Activated naive CD8-positive, alpha-beta T cell treated with anti-CD3 and anti-CD28 coated beads, Interleukin-2, amount 50 U/mL, for 24 hours (primary cell): Measurements from ENCODE around the gene PARP1.
A peak's percentile ranks its signal among the peaks of the same experiment; 100 is the strongest.
"Not testable (repeated sequence)": the region's sequence is repeated elsewhere in the genome, so short reads cannot be mapped to it uniquely, and the experiment has no call there.

ENCODE experiments used
- ATAC-seq: fragments of 150-1000 bp; cut with Tn5 transposase; one replicate; pipeline ENCODE4 v1.10.0; 2021
- DNase-seq: peaks from one replicate; pipeline ENCODE4 v3.0.0; 2021
- H3K27ac Mint-ChIP-seq: one replicate; pipeline ENCODE4 v1.8.0; 2021; ENCODE audit warnings: mild to moderate bottlenecking, mixed read lengths
- H3K27me3 Mint-ChIP-seq: one replicate; pipeline ENCODE4 v1.8.0; 2021; ENCODE audit warnings: mixed read lengths
- H3K36me3 Mint-ChIP-seq: one replicate; pipeline ENCODE4 v1.8.0; 2021; ENCODE audit warnings: low read depth, mixed read lengths
- H3K4me1 Mint-ChIP-seq: one replicate; pipeline ENCODE4 v1.8.0; 2021; ENCODE audit warnings: mixed read lengths
- H3K4me3 Mint-ChIP-seq: one replicate; pipeline ENCODE4 v1.8.0; 2021; ENCODE audit warnings: mild to moderate bottlenecking, moderate library complexity, mixed read lengths
- H3K9me3 Mint-ChIP-seq: one replicate; pipeline ENCODE4 v1.8.0; 2021; ENCODE audit warnings: mixed read lengths

Gene PARP1

DNA sequence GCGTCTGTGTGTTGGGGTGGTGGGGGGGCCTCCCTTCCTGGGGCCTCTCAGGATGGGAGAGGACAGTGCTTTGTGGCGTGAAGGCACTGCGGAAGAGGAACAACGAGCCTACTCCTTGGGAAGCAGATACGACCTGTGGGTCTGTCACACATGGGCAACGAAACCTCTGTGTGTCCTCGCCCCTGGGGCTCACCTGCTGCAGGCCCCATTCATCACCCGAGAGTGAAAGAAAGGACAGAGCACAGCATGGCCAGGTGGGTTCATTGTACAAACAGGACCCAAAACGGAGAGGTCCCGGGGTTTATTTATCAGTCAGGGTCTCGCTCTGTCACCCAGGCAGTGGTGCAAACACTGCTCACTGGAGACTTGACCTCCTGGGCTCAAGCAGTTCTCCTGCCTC, 58.8 kb downstream of the PARP1 start:
- H3K4me1 Mint-ChIP-seq = peaks cover 8% of the 10 kb centered on the region
- H3K36me3 Mint-ChIP-seq = no peaks in the 10 kb centered on the region
- ATAC-seq (no peak), DNase-seq (no peak)
- no peak overlapping the region for H3K4me3 Mint-ChIP-seq
- no peaks in the 10 kb centered on the region for H3K9me3 Mint-ChIP-seq
- no peaks in the 10 kb centered on the region for H3K27me3 Mint-ChIP-seq
- H3K27ac Mint-ChIP-seq = no peak overlapping the region

DNA sequence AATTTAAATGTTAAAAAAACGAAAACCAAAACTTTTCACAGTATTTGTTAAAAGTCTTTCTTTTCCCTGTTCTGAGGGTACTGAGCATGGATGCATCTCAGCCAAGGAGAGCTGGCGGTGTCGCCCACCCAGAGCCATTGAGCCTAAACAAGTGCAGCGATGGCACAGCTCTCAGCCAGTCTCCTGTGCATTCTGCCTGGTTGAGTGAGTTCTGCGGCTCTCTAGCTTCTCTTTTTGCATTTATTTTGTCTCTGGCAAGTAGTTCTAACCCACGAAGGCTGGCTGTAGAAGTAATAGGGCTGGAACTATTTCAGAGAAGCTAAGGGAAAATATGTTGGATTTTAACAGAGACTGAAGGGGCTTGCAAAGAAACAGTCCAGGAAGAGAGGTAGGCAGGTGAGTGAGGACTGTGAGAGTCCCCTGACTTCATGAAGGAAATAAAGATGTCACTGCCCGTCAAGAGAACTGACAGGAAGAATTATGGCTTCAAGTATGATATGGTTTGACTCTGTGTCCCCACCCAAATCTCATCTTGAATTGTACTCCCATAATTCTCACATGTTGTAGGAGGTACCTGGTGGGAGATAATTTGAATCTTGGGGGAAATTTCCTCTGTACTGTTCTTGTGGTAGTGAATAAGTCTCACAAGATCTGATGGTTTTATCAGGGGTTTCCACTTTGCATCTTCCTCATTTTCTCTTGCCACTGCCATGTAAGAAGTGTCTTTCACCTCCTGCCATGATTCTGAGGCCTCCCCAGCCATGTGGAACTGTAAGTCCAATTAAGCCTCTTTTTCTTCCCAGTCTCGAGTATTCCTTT, 63.2 kb downstream of the PARP1 start:
- Mint-ChIP-seq H3K36me3 (peaks cover 2% of the 10 kb centered on the region), H3K9me3 (peaks cover 8% of the 10 kb centered on the region), H3K27me3 (peaks cover 3% of the 10 kb centered on the region), H3K4me3 (no peak overlapping the region), H3K27ac (no peak overlapping the region), H3K4me1 (peaks cover 6% of the 10 kb centered on the region)
- DNase-seq (no peak), ATAC-seq (no peak)

- peaks cover 8% of the 10 kb centered on the region for H3K9me3 Mint-ChIP-seq
- H3K27me3 Mint-ChIP-seq = peaks cover 3% of the 10 kb centered on the region
- no peak overlapping the region for H3K4me3 Mint-ChIP-seq
- H3K27ac Mint-ChIP-seq = no peak overlapping the region
- H3K36me3 Mint-ChIP-seq = peaks cover 2% of the 10 kb centered on the region
- DNase-seq = no peak
- no peak for ATAC-seq
- H3K4me1 Mint-ChIP-seq = peaks cover 7% of the 10 kb centered on the region
These were observed 65.2 kb downstream of the PARP1 start for GRCh38 chr1:226342656-226343055.

- not testable (repeated sequence) for H3K9me3 Mint-ChIP-seq, ATAC-seq, H3K36me3 Mint-ChIP-seq, H3K27me3 Mint-ChIP-seq, H3K27ac Mint-ChIP-seq, DNase-seq, H3K4me3 Mint-ChIP-seq
- H3K4me1 Mint-ChIP-seq = peaks cover 13% of the 10 kb centered on the region
These were observed 67.8 kb downstream of the PARP1 start for GRCh38 chr1:226340111-226340510.

GRCh38 chr1:226337276-226337875, 70.5 kb downstream of the PARP1 start:
- no peak overlapping the region for H3K27ac Mint-ChIP-seq
- peaks cover 15% of the 10 kb centered on the region for H3K4me1 Mint-ChIP-seq
- DNase-seq (no peak), ATAC-seq (peak; percentile 7)
- peaks cover 2% of the 10 kb centered on the region for H3K36me3 Mint-ChIP-seq
- H3K27me3 Mint-ChIP-seq = peaks cover 7% of the 10 kb centered on the region
- H3K4me3 Mint-ChIP-seq = no peak overlapping the region
- peaks cover 8% of the 10 kb centered on the region for H3K9me3 Mint-ChIP-seq

- Mint-ChIP-seq H3K4me3 (no peak overlapping the region), H3K4me1 (peaks cover 15% of the 10 kb centered on the region), H3K27me3 (peaks cover 7% of the 10 kb centered on the region), H3K36me3 (peaks cover 2% of the 10 kb centered on the region), H3K27ac (no peak overlapping the region), H3K9me3 (peaks cover 7% of the 10 kb centered on the region)
- ATAC-seq (no peak), DNase-seq (no peak)
These were observed 72.2 kb downstream of the PARP1 start for GRCh38 chr1:226335661-226336060.

- Mint-ChIP-seq H3K9me3 (no peaks in the 10 kb centered on the region), H3K36me3 (no peaks in the 10 kb centered on the region), H3K27me3 (peaks cover 4% of the 10 kb centered on the region), H3K27ac (peak overlapping the region; percentile 73), H3K4me1 (peaks cover 15% of the 10 kb centered on the region), H3K4me3 (peak overlapping the region; percentile 71)
- ATAC-seq = no peak
- DNase-seq = no peak
These were observed 74.9 kb downstream of the PARP1 start for GRCh38 chr1:226332947-226333346.

GRCh38 chr1:226329237-226329636, 78.7 kb downstream of the PARP1 start:
- H3K36me3 Mint-ChIP-seq = no peaks in the 10 kb centered on the region
- H3K27me3 Mint-ChIP-seq = peaks cover 4% of the 10 kb centered on the region
- H3K4me1 Mint-ChIP-seq = peaks cover 7% of the 10 kb centered on the region
- ATAC-seq = no peak
- H3K27ac Mint-ChIP-seq = no peak overlapping the region
- H3K9me3 Mint-ChIP-seq = no peaks in the 10 kb centered on the region
- no peak for DNase-seq
- no peak overlapping the region for H3K4me3 Mint-ChIP-seq

- no peaks in the 10 kb centered on the region for H3K27me3 Mint-ChIP-seq
- no peaks in the 10 kb centered on the region for H3K4me1 Mint-ChIP-seq
- DNase-seq = no peak
These were observed 80.1 kb downstream of the PARP1 start for GRCh38 chr1:226327761-226328162.

GRCh38 chr1:226325178-226325577, 82.7 kb downstream of the PARP1 start:
- Mint-ChIP-seq H3K36me3 (no peaks in the 10 kb centered on the region), H3K27ac (no peak overlapping the region), H3K9me3 (no peaks in the 10 kb centered on the region), H3K27me3 (peaks cover 4% of the 10 kb centered on the region), H3K4me3 (no peak overlapping the region), H3K4me1 (no peaks in the 10 kb centered on the region)
- no peak for DNase-seq
- ATAC-seq = no peak

More at GRCh38 chr1:226327761-226328162, 80.1 kb downstream of the PARP1 start:
- no peak overlapping the region for H3K27ac Mint-ChIP-seq
- no peaks in the 10 kb centered on the region for H3K36me3 Mint-ChIP-seq
- ATAC-seq = no peak
- H3K9me3 Mint-ChIP-seq = no peaks in the 10 kb centered on the region
- no peak overlapping the region for H3K4me3 Mint-ChIP-seq

GRCh38 chr1:226324479-226324878, 83.4 kb downstream of the PARP1 start:
- Mint-ChIP-seq H3K4me3 (no peak overlapping the region), H3K27ac (no peak overlapping the region), H3K4me1 (no peaks in the 10 kb centered on the region), H3K27me3 (peaks cover 5% of the 10 kb centered on the region), H3K9me3 (no peaks in the 10 kb centered on the region), H3K36me3 (no peaks in the 10 kb centered on the region)
- ATAC-seq = no peak
- DNase-seq = no peak

GRCh38 chr1:226322986-226323385, 84.9 kb downstream of the PARP1 start:
- Mint-ChIP-seq H3K4me3 (no peak overlapping the region), H3K36me3 (no peaks in the 10 kb centered on the region), H3K27me3 (peaks cover 12% of the 10 kb centered on the region), H3K27ac (no peak overlapping the region), H3K4me1 (no peaks in the 10 kb centered on the region), H3K9me3 (no peaks in the 10 kb centered on the region)
- ATAC-seq (no peak), DNase-seq (no peak)

DNA sequence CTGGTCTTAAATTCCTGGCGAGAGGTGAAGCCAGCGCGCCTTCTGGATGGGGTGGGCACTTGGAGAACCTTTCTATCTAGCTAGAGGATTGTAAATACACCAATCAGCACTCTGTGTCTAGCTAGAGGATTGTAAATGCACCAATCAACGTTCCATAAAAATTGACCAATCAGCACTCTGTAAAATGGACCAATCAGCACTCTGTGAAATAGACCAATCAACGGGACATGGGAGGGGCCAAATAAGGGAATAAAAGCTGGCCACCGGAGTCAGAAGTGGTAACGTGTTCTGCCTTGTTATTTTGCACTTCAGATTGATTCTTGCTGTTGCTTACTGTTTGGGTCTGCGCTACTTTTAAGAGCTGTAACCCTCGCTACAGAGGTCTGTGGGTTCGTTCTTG, 87.0 kb downstream of the PARP1 start:
- no peak overlapping the region for H3K4me3 Mint-ChIP-seq
- no peaks in the 10 kb centered on the region for H3K36me3 Mint-ChIP-seq
- DNase-seq (no peak), ATAC-seq (no peak)
- no peaks in the 10 kb centered on the region for H3K9me3 Mint-ChIP-seq
- H3K27me3 Mint-ChIP-seq = peaks cover 15% of the 10 kb centered on the region
- H3K4me1 Mint-ChIP-seq = no peaks in the 10 kb centered on the region
- no peak overlapping the region for H3K27ac Mint-ChIP-seq

DNA sequence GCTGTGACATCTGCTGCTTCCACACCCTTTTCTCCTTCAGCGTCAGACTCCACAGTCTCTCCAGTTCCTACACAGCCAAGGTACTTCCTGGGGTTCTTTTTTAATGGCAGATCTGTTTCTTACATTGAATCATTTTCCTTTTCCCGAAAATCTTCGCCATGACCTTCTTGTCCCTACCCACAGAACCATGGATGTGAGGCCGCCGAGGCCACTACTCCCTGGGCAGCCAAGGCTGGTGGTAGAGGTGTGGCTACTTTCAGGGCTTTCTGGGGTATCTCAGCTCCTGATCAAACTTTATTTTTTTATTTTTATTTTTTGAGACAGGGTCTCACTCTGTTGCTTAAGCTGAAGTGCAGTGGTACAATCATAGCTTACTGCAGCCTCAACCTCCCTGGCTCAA, 89.4 kb downstream of the PARP1 start:
- Mint-ChIP-seq H3K27me3 (peaks cover 22% of the 10 kb centered on the region), H3K36me3 (no peaks in the 10 kb centered on the region), H3K4me1 (no peaks in the 10 kb centered on the region), H3K9me3 (no peaks in the 10 kb centered on the region), H3K27ac (no peak overlapping the region), H3K4me3 (no peak overlapping the region)
- no peak for ATAC-seq
- no peak for DNase-seq

DNA sequence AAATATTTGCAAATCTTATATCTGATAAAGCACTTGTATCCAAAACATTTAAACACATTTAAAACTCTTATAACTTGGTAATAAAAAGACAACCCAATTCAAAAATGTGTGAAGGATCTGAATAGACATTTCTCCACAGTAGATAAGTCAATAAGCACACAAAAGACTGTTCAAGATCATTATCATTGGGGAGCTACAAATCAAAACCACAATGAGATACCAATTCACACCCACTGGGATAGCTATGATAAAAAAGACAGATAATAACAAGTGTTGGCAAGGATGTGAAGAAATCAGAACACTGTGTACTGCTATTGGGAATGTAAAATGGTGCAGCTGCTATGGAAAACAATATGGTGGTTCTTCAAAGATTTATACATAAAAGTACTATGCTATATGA, 93.8 kb downstream of the PARP1 start:
- H3K27ac Mint-ChIP-seq = no peak overlapping the region
- no peak overlapping the region for H3K4me3 Mint-ChIP-seq

More for the DNA sequence above, 93.8 kb downstream of the PARP1 start:
- Mint-ChIP-seq H3K36me3 (no peaks in the 10 kb centered on the region), H3K4me1 (peaks cover 9% of the 10 kb centered on the region), H3K27me3 (peaks cover 34% of the 10 kb centered on the region), H3K9me3 (no peaks in the 10 kb centered on the region)
- no peak for ATAC-seq
- no peak for DNase-seq
